GM18498 (cell line): ENCODE data around the gene SCN5A.

Source experiments
- ATAC-seq: cut with Tn5 transposase; IDR thresholded peaks from one replicate; pipeline ENCODE4 v1.9.1; 2021; ENCODE audit warnings: mild to moderate bottlenecking, moderate library complexity; ENCODE audit not compliant: unreplicated experiment

Gene SCN5A

DNA sequence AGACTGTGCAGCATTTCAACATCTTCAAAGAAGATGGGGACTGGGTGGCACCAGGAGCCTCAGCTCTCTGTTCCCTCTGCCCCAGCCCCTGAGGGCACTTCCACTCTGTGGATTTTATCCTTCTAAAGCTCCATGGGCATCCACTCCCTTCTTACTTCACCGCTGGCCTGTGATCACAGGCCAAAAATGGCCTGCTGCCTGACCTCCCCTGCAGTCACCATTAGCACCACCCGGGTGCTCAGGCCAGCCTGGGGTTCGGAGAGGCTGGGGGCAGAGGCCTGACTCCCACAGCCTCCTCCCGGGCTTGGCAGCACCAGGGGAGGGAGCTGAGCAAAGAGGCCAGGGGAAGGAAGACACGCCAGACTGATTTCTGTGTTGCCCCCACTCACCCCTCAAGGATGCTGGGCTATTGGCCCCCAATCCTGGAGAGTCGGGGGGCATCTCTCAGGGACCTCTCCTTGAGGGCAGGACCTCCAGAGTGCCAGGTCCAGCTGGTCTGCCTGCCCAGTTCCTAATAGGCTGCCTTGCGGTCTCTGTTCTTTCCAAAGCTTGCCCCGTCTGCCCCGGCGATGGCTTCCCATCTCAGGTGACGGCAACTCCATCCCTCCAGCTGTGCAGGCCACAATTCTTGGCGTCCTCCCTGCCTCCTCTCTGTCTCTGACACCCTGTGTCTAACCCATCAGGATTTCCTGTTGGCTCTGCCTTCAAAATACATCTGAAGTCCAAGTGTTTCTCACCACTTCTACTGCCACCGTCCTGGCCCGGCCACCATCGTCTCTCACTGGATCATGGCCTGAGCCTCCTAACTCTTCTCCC is 86.2 kb downstream of the SCN5A start:
- no peak for ATAC-seq

DNA sequence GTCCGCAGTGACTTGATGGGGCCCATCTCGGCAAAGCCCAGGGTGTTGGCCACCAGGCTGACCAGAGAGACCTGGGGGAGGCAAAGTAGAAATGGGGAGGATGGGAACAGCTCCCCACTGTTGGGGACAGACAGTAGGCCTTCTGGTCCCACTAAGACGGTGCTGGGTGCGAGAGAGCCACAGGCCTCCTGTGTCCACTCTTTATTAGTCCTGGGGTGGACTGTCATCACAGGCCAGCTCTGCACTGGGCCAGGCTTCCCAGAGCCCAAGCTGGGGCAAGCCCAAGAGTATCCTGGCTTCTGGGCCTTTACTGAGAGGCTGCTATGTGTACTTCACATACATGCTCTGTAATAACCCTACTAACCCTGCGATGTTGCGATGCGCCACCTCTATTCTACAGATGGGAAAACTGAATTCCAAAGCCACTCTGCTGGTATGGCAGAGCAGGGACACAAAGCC is 87.0 kb downstream of the SCN5A start:
- no peak for ATAC-seq

DNA sequence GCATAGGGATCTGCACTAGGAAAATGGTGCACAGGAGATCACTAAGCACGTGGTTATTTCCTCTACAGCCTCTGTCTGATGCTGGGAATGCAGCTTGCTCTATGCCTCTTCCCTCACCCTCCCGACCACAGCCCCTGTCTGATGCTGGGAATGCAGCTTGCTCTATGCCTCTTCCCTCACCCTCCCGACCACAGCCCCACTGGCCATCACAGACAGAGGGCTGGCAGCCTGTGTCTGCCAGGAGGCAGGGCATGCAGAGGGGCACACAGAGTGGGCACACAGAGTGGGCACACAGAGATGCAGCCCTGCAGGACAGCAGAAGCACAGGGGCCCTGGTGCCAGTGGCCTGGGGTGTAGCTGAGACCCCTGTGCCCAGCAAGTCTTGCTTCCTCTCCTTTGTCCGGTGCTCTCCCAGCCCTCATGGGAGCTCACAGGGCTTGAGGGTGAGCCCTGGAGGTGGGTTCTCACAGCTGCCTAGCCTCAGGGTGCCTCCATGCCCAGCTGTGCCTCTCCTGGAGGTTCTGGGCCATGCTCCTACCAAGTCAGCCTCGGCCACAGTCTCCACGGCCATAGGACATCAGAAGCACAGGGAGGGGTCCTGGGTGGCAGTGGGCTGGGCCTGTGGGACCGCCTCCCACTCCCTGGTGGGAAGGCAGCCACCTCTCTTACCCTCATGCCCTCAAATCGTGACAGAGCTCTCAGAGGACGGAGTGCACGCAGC is 87.6 kb downstream of the SCN5A start:
- ATAC-seq: no peak

DNA sequence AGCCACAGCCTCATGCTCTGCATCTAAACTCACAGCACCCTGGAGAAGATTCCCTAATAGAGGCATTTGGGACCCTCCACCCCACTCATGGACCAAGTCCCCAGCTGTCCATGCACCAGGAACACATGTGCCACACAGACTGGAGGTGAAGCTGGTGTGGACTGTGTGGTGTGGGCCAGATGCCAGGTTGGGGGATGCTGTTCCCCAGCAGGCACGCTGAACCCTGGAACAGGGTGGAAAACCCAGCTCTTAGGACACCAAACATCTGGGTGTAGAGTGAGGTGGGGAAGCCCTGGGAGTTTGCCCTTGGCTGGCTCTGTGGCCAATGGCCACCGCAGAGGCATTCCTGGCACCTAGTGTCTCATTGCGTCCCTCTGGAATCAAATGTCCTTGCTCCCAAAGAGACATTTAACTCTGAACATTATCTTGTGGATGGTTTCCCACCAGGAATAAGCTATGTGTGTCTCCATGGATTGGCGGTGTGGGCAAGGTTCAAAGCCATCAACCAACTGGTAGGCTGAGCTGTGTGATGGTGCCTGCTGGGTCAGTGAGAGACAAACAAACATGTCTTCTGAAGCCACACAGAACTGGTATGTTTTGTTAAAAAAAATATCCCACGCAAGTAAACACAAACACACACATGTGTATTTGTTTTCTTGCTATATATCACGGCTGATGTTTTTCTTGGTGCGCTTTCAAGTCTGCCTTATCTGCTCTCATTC is 88.3 kb downstream of the SCN5A start:
- ATAC-seq: no peak

DNA sequence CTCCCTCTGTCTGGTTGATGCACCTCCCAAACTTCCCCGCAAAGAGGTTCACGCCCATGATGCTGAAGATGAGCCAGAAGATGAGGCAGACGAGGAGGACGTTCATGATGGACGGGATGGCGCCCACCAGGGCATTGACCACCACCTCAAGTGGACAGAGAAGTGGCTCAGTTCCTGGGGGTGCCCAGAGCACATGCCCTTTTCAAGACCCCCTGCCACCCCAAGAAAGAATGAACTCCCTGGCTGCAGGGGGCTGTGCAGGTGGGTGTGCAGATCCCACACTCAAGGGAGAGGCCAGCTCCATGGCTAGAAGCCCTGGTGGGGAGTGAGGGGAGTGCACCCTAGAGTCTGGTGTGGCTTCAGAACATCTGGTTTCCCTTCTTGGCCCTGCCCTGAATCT is 89.2 kb downstream of the SCN5A start:
- no peak for ATAC-seq

DNA sequence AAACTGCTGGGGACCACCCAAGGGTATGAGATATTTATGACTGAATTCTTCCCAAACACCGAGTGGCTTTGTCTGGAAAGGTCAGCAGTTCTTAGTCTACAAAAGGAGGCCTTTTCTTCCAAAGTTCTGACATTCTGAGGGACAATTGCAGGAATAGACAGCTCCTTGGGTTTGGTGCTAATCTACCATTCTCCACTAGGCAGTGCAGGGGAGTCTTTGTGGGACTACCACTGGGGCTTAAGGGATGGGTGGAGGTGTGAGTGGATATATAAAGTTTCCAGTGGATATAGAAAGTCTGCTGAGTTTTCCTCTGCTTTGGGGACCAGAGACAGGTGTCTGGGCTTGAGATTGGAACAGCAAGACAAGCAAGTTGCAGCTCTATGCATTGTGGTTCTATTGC is 90.6 kb downstream of the SCN5A start:
- no peak for ATAC-seq

DNA sequence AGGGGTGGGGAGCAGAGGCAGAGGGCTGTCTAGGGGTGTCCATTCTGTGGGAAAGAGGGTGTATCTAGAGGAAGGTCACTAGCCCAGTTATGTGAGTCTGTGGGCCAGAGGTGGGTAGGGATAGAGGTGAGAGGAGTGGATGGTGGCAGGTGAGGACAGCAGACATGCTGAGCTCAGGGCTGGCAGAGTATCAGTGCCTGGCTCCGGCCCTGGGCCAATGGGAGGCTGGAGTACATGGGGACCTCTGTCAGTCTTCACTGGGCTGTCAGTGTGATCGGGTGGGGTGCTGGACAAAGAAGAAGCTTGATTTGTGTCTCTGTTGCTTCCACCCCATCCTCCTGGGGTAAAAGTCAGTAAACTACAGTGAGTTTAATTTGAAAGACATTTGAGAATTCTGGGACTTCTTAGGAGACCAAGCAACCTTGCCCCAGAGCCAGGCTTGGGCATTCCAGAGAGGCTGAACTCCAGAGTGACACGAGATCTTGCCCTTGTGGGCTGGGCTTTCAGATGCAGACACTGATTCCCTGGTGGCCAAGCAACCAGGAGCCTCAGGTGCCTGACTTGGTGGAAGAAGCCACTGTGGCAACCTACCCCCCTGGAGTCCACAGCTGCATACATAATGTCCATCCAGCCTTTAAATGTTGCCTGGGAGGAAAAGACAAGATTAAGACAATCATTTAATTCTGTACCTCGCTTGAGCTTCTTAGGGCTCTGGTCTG is 92.7 kb downstream of the SCN5A start:
- no peak for ATAC-seq

DNA sequence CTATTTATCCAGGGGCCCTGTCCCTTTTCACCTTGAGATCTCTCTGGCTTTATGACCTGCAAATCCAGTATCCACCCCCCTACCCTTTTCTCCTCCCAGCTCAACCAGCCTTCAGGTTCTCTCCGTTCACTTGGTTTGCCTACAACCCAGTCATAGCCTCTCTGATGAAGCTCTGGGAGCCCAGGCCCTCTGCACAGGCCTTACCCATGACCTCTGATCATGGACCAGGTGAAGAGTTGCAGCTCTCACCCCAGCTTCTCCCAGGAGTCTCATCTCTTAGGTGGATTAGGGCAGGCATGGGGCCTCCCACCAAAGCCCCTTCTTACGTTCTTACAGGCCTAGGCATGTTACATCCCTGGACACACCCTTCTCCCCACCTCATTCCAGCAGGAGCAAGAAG is 93.6 kb downstream of the SCN5A start:
- no peak for ATAC-seq

DNA sequence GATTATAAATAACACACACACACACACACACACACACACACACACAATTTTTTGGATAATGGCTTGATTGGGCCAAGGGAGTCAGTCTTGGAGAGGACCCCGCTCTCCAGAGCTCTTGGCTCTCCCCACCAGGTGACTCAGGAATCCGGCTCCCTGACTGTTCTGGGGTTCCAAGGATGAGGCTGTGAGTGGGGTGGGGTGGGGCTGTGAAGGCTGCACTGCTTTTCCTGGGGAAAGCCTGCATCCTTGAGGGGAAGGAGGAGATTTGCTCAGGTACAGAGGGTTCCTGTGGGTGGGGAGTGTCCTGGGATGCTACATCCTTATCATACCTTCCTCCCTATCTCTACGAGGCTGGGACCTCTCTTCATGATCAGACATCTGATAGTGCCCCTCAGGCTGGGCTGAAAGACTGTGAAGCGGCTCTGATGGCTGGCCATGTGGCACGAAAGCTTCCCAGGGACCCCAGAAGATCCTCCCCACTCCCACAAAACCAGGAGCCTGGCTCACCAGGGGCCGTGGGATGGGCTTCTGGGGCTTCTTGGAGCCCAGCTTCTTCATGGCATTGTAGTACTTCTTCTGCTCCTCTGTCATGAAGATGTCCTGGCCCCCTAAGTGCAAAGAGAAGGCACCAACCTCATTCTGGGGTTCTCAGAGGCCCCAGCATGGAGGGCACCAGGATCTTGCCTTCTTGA is 94.2 kb downstream of the SCN5A start:
- no peak for ATAC-seq

DNA sequence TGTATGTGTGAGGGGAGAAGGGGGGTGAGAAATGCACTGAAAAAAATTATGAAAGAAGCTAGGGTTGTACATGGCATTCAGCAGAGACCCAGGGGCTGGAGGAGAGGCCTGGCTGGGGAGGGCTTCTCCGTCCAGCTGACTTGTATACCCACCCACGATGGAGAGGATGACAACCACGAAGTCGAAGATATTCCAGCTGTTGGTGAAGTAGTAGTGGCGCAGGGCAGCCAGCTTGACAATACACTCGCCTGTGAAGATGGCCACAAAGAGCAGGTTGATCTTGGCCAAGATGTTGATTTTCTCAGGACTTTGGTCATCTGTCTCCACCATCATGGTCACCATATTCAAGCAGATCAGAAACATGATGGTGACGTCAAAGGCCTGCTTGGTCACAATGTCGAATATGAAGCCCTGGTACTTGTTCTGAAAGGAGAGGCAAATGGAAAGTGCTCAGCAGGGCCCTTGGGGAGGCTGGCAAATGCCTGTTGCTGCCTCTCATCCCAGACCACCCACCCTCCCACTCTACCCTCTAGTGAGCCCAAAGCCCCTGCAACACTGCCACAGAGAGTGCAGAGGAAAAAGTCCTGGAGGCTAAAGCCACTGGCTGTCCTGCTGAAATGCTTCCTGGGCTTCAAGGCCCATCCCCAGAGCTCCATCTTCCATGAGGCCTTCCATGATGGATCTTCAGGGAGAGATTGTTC is 95.2 kb downstream of the SCN5A start:
- no peak for ATAC-seq

DNA sequence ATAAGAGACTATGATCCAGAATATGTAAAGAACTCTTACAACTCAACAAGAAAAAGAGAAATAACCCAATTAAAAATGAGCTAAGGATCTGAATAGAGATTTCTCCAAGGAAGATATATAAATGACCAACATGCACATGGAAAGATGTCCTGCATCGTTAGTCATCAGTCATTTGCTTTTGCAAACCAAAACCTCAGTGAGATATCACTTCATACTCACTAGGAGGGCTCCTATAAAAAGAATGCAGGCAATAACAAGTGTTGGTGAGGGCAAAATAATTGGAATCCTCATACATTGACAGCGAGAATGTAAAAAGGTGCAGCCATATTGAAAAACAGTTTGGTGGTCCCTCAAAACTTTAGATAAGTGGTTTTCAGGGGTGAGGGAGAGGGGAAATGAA is 96.4 kb downstream of the SCN5A start:
- no peak for ATAC-seq

DNA sequence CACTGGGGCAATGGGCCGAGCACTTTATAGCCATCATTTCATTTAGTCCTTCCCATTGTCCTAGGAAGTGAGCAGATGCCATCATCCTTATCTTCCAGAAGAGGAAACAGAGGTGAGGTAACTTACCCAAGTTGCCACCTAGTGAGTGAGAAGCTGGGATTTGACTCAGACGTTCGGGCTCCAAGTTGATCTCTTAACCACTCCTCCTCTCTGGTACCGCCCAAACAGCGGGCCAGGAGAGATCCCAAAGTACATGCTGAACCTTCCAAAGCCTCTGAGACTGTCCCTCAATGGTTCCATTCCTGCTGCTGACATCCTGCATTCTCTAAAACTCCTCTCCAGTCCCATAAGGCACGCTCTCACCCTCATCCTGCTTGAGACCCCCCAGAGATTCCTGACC is 97.1 kb downstream of the SCN5A start:
- no peak for ATAC-seq

DNA sequence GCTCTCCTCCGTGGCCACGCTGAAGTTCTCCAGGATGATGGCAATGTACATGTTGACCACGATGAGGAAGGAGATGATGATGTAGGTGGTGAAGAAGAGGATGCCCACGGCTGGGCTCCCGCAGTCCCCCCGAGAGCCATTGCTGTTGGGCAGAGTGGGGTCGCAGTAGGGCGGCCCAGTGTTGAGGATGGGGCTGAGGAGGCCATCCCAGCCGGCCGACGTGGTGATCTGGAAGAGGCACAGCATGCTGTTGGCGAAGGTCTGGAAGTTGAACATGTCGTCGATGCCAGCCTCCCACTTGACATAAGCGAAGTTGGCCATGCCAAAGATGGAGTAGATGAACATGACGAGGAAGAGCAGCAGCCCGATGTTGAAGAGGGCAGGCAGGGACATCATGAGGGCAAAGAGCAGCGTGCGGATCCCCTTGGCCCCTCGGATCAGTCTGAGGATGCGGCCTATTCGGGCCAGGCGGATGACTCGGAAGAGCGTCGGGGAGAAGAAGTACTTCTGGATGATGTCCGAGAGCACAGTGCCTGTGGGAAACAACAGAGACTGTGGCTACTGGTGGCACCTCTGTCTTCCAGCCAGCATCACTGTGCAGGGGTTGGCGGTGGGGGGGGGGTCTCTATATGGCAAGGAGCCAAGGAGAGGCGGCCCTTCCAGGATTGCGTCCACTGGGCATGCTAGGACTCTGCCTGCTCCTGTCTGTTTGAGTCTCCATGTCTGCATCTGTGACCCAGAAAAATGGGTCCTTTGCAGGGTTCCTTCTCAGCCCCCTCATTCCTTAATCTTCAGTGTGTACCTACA is 98.3 kb downstream of the SCN5A start:
- no peak for ATAC-seq

DNA sequence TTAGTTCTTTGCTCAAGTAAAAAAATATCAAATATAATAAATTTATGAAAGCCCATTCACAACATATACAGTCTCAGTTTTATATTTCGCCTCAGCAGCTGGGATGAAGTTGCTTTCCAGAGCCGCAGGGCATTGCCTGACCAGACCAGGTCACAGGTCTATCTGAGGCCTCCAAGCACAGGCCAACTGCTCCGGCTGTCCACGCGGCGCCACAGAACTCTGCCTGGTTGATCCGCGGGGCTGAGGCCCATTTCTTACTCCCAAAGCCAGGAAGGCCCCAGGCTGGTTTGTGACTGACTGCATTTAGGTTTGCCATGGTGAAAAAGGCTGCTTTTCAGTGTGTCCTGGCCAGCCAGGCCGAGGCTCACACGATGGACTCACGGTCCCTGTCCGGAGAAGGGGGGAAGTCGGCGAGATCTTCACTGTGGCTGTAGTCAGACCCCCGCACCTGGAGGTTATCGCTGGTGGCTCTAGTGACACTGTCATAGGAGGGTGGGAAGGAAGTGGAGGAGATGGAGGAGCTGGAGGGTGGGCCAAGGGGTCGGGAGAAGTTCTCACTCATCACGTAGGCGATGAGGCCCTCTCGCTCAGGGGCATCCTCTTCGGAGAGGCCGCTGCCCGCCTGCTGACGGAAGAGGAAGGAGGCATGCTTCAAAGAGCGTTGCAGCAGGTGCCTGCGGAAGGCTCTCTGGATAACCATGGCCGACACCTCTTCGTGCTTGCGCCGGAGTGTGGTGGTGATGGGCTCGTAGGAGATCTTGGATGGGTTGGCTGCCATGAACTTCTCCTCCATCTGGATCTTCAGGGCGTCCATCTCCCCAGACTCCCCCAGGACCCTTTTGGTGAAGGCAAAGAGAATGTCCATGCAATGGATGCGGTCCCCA is 99.3 kb downstream of the SCN5A start:
- ATAC-seq: no peak

DNA sequence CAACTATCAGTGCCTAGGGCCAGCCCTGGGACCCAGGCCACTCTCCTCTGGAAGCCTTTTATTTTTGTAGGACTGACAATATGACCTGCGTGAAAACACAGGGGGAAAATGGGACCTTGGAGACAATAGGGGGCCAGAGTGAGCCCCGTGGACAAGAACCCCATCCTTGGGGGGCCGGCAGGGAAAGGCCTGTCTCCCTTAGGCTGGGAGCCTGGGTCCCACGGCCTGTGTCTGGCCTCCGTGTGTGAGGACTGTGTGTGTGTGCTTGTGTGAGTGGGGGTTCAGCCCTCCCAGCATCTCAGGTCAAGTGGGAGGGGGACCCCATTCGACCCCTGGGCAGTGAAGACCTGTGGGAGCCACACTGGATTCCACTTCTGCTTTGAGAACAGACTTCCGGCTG is 100.0 kb downstream of the SCN5A start:
- ATAC-seq: no peak

DNA sequence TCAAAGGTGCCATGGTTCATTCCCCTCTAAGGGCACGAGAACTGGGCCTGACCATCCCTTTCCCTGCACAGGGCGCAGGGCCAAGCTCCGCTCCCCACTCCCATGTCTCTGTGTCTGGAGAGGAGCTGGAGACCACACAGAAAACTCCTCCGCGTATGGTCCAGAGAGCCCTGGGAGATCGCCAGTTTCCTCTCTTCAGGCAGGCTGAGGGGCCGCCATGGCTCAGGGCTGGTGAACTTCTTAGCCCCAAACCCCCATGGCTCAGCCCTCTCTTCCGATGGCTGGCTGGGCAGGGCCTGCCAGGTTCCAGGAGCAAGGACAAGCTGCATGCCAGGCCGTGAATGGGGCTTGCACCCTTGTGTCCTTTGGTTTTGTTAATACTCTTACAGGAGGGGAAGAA is 100.4 kb downstream of the SCN5A start:
- no peak for ATAC-seq

DNA sequence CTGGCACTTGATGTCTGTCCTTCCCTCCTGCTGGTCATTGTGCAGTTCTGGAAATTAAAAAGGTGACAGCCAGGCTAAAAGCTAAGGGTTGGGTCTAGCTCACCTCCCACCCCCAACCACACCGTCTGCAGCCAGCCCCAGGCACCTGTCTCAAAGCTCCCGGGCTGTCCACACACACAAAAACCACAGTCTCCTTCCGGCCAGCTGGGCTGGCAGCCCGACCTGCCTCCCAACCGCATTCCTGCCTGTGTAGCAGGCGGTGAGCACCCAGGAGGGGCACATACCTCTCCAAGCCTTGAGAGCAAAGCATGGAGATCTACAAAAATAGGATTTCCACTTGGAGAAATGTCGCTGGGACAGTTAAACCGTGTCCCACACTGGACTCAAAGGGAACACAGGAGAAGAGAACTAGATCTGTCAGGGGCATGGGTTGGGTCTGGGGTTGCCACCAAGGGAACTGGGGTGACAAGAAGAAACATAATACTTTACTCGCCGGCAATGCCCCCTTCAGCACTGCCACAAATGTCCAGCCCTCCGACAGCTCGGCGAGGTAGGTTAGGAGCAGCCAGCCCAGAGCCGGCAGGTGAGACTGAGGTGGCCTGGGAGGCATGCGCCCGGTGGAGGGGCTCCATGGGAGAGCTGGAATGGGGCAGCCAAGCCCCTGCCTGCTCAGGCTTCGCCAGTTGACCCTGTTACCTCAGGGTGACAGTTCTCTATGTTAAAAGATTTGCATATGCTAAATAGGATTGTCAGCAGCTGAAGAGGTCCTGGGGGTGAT is 101.1 kb downstream of the SCN5A start:
- no peak for ATAC-seq
